GM12865 (cell line): ENCODE measurements around the gene SLC15A2.

Source experiments
- DNase-seq: peaks from one replicate; pipeline ENCODE4 v3.0.0; 2010; ENCODE audit warnings: low read depth
- H3K4me3 ChIP-seq: 2 replicates; pipeline ENCODE4 v1.5.1; 2011; ENCODE audit warnings: mild to moderate bottlenecking, low read depth, low read length, control low read depth
- CTCF ChIP-seq: IDR thresholded peaks from 2 replicates; pipeline ENCODE4 v1.5.1; 2011; ENCODE audit warnings: low read length, control low read depth, low read depth, inconsistent platforms; ENCODE audit not compliant: insufficient read depth; ENCODE audit errors: missing control alignments

Gene SLC15A2

GRCh38 chr3:121979734-121980449 is 85.7 kb downstream of the SLC15A2 start:
- DNase-seq, result no peak
- H3K4me3 ChIP-seq, result no peak overlapping the region; the same call in 1 of the 2 replicates
- no peak for TF ChIP-seq CTCF

GRCh38 chr3:121980450-121980796 is 86.2 kb downstream of the SLC15A2 start:
- no peak overlapping the region; the same call in 1 of the 2 replicates for H3K4me3 ChIP-seq
- no peak for TF ChIP-seq CTCF
- DNase-seq, result no peak

- no peak overlapping the region for H3K4me3 ChIP-seq
- no peak for TF ChIP-seq CTCF
- no peak for DNase-seq
These were observed 87.3 kb downstream of the SLC15A2 start for GRCh38 chr3:121981473-121981872.

GRCh38 chr3:121985846-121986245 is 91.6 kb downstream of the SLC15A2 start:
- TF ChIP-seq CTCF, result no peak
- no peak for DNase-seq
- no peak overlapping the region for H3K4me3 ChIP-seq

GRCh38 chr3:121988146-121988545 is 93.9 kb downstream of the SLC15A2 start:
- no peak overlapping the region for H3K4me3 ChIP-seq
- TF ChIP-seq CTCF, result no peak
- DNase-seq, result no peak

GRCh38 chr3:121989943-121990342 is 95.7 kb downstream of the SLC15A2 start:
- H3K4me3 ChIP-seq, result no peak overlapping the region
- no peak for TF ChIP-seq CTCF
- no peak for DNase-seq
